Tibial nerve (tissue), 4 donors: Measurements from ENCODE around the gene MOGAT1.
"Not testable (repeated sequence)": the region's sequence is repeated elsewhere in the genome, so short reads cannot be mapped to it uniquely, and the experiment has no call there.

Source experiments
- CTCF ChIP-seq, 5 experiments: fragments of 200-600 bp in 3 of 5; fragments of 450-650 bp in 2 of 5; sonication (generic) in 3 of 5; IDR thresholded peaks; one replicate each; pipeline ENCODE4 v1.5.1; 2016 to 2019; ENCODE audit warnings: antibody characterized with exemption in 5 of 5, mild to moderate bottlenecking in 3 of 5, moderate library complexity in 2 of 5
- EP300 ChIP-seq, 2 donors: sonication (generic); formaldehyde crosslinking; IDR thresholded peaks; one replicate each; pipeline ENCODE4 v1.6.1; 2017; ENCODE audit warnings: antibody characterized with exemption in 2 of 2, mild to moderate bottlenecking in 1 of 2

- TF ChIP-seq CTCF, EP300 (IDR thresholded peaks at IDR 0.05): not testable (repeated sequence)
These were observed 22.0 kb downstream of the MOGAT1 start for GRCh38 chr2:222693413-222693812.
